ENCODE measurements around the gene RIOK2.
"Not testable (repeated sequence)": the region's sequence is repeated elsewhere in the genome, so short reads cannot be mapped to it uniquely, and the experiment has no call there.

DNA sequence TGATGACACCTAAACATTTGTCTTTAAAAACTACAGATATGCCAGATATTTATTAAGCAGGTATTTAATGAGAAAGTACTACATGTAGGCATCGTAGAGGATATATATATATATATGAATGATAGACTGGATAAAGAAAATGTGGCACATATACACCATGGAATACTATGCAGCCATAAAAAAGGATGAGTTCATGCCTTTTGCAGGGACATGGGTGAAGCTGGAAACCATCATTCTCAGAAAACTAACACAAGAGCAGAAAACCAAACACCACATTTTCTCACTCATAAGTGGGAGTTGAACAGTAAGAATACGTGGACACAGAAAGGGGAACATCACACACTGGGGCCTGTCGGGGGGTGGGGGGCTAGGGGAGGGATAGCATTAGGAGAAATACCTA is 3.6 kb downstream of the RIOK2 start:
- TF ChIP-seq, protein P1, sequence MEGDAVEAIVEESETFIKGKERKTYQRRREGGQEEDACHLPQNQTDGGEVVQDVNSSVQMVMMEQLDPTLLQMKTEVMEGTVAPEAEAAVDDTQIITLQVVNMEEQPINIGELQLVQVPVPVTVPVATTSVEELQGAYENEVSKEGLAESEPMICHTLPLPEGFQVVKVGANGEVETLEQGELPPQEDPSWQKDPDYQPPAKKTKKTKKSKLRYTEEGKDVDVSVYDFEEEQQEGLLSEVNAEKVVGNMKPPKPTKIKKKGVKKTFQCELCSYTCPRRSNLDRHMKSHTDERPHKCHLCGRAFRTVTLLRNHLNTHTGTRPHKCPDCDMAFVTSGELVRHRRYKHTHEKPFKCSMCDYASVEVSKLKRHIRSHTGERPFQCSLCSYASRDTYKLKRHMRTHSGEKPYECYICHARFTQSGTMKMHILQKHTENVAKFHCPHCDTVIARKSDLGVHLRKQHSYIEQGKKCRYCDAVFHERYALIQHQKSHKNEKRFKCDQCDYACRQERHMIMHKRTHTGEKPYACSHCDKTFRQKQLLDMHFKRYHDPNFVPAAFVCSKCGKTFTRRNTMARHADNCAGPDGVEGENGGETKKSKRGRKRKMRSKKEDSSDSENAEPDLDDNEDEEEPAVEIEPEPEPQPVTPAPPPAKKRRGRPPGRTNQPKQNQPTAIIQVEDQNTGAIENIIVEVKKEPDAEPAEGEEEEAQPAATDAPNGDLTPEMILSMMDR (IDR thresholded peaks at IDR 0.05; ENCODE audit: control extremely low read depth in 1 of 3, insufficient read depth in 1 of 3, low read depth in 1 of 3, low read length in 3 of 3), result not testable (repeated sequence)
- not testable (repeated sequence) for TF ChIP-seq BACH1 (IDR thresholded peaks at IDR 0.05; ENCODE audit: low read length); TBP (IDR thresholded peaks at IDR 0.05; ENCODE audit: low read depth, low read length)
